GM18517 (cell line): ENCODE results near the gene NTN5.
"Not testable (repeated sequence)": the region's sequence is repeated elsewhere in the genome, so short reads cannot be mapped to it uniquely, and the experiment has no call there.

Source experiments
- ATAC-seq: cut with Tn5 transposase; IDR thresholded peaks from one replicate; pipeline ENCODE4 v1.9.1; 2021; ENCODE audit warnings: mild to moderate bottlenecking, moderate library complexity; ENCODE audit not compliant: unreplicated experiment

NTN5 gene

DNA sequence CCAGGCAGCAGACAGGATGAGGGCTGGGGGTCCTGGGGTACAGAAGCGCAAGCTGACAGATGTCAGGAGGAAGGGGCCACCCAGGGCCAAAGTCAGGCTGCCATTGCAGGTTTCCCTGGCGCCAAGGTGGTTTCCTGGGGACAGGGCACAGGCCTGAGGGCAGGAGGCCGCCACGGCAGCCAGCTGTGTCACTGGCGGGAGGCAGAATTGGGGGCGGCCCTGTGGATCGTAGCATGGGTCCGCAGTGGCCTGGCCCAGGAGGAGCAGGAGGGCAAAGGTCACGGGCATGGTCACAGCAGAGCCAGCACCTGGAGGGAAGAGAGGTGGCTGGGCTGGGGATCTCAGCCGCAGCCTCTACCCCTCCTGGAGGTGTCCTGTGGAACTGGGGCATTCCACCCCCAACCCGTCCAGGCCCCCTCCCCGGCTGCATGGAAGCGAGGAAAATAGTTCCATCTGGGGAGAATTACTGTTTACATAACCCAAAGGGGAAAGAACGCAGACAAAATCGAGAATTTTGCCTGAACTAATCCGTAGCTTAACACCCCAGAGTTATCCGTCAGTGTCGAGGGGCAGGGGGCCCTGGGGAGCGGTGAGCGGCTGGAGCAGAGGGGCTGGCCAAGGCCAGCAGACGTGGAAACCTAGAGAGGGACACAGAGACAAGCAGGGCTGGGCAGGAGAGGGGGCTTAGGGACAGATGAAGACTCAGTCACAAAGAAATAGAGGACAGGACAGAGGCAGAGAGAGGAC, 1.9 kb downstream of the NTN5 start:
- no peak for ATAC-seq

DNA sequence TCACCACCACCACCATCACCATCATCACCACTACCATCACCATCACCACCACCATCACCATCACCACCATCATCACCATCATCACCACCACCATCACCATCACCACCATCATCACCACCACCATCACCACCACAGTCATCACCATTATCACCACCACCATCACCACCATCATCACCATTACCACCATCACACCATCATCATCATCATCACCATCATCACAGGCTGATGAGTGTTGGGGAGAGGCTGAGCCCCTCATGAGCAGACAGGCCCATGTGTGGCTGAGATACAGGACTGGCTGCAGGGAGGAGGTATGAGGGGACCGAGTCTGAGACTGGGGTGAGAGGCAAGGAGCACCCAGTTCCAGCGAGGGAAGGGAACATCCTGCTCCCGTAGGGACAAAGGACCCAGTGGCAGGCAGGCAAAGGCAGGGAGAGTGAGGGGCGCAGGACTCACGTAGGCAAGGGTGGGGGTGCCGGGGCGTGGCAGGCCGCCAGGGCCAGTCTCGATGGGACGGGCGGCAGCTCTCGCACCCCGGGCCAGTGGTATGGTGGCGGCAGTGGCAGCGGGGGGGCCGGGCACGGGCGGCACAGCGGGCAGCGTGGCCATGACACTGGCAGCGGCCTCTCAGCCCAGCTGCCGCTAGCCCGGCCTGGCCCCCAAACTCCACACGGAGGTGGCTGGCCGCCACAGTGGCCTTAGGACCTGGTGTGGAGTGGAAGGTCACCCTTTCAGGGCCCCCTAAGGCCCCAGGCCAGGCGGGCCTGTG, 2.7 kb downstream of the NTN5 start:
- no peak for ATAC-seq

DNA sequence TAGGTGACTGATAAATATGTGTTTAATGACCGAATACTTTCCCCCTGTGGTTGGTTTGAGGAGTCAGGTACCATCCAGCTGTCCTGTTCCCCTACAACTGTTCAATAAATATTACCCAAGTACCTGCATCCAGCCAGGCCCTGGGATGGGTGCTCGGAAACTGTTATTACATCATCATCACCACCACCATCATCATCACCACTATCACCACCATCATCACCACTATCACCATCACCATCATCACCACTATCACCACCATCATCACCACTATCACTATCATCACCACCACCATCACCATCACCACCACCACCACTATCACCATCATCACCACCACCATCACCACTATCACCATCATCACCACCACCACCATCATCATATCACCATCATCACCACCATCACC, 4.1 kb downstream of the NTN5 start:
- no peak for ATAC-seq

DNA sequence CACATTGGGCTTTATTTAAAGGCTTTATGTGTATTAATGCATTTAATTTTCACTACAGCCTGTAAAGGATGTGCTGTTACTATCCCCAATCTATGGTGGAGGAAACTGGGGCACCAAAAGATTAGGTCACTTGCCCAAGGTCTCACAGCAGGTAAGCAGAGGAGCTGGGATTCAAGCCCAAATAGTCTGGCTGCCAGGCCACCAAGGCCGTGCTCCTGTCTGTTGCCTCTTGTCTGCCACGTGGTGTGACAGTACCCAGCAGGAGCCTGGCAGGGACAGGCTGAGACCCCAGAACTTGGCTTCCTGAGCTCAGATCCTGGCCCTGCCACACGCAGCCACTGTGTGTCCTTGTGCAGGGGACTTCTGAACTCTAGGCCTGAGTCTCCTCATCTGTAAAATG, 4.5 kb downstream of the NTN5 start:
- ATAC-seq: no peak

DNA sequence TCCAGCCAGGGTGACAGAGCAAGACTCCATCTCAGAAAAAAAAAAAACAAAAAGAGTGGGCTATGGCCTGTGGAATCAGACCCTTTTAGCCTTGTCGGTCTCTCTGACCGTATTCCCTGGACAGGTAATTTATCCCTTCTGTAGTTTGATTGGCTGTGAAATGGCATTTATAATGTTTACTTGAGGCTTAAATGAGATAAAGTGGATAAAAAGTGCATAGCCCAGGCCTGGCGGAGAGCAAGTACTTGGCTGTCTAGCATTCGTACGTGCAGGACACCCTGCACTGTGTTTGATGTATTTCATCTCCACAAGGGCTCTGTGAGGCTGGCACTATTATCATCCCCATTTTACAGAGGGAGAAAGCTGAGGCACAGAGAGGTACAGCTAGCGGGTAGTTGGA, 7.0 kb downstream of the NTN5 start:
- ATAC-seq: no peak

DNA sequence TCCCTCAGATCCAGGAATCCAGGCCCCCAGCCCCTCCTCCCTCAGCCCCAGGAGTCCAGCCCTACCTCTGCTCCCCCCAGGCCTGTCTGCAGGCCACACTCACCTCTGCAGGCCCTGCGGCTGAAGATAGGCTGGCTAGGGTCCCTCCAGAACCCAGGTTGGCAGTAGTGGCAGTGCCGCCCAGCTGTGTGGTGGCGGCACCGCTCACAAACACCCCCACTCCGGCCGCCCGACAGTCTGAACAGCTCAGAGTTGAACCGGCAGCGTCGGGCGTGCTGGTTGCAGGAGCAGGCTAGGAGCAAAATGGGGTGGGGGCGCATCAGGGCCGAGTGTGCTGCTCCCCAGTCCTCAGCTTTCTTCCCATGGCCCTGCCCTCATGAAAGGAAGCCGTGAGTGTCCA, 8.3 kb downstream of the NTN5 start:
- no peak for ATAC-seq

DNA sequence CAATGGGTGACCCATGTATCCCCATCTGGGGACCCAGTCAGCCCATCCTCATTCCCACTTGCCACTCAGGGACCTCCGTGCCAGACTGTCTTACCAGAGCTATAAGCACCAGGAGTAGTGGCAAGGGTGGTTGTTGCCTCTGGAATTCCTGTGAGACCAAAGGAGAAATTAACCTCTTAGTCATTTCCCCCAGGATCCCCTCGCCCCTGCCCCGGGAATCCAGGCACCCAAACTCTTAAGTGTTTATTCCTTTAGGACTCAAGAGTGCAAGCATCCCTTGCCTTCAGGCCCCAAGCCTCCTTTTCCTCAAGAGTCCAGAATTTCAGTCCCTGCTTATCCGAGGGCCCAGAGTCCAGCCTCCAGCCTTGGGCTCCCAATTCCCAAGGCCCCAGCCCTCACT, 9.2 kb downstream of the NTN5 start:
- no peak for ATAC-seq

DNA sequence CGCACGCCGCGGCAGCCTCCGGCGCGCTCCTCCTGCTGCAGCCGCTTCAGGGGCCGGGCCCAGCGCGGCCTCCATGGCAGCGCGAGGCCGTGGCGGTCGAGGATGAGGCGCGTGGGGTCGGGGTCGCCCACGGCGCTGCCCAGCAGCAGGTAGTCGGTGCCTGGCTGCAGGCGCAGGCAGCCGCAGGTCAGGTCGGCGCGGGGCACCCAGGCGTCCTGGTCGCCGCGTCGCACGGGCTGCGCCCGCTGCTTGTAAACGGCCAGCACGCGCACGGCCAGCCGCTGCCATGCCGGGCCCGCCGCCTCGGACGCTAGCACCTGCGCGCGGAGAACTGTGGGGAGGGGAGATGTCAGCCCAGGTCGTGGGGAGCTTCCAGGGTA, 11.1 kb downstream of the NTN5 start:
- ATAC-seq: no peak

DNA sequence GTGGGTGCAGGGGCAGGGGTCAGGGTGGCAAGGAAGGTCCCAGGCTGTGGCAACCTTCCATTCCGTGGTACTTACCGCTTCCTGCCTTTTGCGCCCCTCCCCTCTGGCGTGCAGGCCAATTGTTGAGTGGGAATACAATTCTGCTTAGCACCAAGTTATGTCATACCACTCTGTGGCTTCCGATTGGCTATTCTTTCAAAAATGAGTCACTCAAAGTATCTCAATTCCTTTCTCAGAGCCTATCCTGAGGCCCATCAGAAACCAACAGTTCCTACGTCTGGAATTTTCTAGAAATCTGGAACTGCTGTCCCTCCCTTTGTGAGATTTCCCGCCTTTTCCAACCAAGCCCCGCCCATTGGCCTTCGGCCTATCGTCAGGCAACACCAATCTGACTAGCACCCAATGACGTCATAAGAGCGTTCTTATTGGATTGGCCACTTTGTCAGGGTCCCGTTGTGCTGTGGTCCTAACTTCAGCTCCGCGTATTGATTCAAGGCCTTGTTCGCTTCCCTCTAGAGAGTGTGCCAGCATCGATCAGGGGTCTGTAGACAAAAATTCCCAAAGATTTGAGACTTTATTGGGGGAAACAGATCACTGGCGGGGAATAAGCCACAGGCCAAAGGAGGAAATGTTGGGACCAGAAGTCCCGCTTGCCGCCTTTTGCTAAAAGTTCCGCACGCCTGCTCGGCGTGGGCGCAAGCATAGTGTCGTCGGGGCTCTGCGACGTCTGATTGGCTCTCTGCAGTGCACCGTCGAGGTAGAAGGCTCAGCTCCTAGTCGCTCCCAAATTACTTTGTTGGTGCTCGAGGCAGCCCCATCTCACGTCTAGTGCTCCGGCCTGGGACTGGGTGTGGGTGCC, 11.7 kb downstream of the NTN5 start:
- ATAC-seq: peak; percentile 85

DNA sequence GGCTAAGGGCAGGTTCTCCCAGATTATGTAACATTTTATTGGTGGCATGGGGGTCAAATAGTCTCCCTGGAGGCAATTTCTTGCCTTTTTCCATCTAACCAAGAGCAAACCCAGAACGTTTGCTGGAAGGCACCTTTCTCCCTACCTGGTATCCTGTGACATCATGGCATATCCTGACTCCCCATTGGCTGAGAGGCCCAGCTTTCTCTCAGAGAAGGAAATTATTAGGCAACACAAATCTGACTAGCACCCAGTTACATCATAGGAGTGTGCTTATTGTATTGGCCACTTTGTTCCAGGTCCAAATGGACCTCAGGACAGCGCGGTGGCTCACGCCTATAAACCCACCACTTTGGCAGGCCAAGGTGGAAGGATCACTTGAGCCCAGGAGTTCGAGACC, 13.0 kb downstream of the NTN5 start:
- ATAC-seq: no peak

DNA sequence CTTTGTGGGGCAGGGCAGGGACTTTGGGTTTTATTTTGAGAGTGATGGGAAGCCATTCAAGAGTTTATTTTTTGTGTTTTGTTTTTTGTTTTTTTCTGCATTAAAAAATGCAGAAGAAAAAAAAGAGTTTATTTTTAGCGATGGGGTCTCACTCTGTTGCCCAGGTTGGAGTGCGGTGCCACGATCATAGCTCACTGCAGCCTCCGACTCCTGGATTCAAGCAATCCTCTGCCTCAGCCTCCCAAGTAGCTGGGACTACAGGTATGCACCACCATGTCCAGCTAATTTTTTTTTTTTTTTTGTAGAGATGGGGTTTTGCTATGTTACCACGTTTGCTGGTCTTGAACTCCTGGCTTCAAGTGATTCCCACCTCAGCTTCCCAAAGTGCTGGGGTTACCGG, 14.3 kb downstream of the NTN5 start:
- no peak for ATAC-seq

DNA sequence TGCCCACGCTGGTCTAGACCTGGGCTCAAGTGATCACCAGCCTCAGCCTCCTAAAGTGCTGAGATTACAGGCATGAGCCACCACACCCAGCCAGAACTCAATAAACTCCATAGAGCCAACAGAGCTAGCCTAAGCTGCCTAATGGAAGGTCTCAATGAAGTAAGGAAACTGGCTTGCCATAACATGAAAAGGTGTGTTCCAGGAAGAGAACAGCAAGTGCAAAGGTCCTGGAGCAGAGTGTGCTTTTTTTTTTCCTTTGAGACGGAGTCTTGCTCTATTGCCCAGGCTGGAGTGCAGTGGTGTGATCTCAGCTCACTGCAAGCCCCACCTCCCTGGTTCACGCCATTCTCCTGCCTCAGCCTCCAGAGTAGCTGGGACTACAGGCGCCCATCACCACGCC, 15.0 kb downstream of the NTN5 start:
- ATAC-seq: not testable (repeated sequence)

DNA sequence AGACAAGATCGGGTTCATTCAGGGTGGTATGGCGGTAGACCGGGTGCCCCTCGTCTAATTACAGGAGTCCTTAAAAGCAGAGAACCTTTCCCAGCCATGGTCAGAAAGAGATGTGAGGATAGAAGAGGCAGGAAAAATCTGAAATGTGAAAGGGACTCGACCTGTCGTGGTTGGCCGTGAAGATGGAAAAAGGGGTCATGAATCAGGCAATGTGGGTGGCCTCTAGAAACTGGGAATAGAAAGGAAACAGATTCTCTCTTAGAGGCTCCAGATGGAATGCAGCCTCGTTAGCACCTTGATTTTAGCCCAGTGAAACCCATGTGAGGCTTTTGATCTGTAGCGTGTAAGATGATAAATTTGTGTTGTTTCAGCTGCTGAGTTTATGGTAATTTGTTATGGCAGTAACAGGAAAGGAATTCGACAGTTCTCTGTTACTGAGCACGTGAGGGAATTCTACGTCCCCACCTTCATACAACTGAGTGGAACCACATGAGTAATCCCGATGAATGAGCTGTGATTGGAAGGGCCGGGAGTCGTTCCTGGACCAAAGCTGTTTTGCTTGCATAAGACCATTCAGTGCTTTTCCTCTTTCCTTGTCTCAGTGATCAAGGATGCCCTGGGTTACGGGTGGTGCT, 15.9 kb downstream of the NTN5 start:
- ATAC-seq: no peak

DNA sequence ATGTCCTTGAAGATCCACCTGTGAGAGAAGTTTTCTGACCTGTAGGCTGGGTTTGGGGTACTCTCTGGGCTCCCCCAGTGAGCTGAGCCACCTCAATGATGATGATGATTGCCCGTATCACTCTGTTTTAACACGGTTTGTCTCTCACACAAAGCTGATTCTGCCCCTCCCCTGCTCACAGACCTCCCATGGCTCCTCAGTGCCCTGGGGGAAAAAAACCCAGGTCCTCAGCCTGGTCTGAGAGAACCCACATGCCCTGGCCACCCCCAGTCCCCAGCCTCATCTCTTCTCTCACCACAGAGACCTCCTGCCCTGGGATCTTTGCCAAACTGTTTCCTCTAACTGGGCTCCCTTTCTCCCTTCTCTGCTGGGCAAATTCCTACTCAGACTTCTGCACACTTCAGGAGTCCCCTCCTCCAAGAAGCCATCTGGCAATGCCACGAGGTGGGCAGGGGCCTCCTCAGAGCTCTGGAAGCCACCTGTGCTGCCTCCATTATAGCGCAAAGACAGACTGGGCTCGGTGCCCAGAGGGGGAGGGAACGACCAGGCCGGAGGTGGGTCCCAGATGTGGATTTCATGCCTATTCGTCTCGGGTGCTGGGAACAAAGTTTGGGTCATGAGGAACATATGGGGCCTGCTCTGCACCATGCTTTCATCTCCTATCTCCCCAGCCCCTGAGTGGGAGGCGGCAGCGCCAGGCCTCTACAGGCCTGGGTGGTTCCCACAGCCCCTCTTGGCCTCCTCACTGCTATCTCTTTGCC, 18.3 kb downstream of the NTN5 start:
- no peak for ATAC-seq

DNA sequence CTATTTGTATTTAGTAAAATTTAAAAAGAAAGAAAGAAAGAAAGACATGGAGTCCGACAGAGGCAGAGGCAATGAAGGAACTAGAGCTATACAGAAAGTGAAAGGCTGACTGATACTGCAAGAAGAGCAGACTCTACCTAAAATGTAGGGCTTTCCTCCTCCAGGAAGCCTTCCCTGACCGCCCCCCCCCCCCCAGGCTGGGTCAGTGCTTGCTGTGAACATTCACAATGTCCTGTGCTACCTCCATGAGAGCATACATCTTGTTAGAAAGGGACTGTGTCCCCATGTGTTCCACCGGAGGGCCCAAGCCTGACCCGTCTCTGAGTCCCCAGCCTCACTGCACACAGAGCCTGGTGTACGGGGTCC, 21.2 kb downstream of the NTN5 start:
- no peak for ATAC-seq

DNA sequence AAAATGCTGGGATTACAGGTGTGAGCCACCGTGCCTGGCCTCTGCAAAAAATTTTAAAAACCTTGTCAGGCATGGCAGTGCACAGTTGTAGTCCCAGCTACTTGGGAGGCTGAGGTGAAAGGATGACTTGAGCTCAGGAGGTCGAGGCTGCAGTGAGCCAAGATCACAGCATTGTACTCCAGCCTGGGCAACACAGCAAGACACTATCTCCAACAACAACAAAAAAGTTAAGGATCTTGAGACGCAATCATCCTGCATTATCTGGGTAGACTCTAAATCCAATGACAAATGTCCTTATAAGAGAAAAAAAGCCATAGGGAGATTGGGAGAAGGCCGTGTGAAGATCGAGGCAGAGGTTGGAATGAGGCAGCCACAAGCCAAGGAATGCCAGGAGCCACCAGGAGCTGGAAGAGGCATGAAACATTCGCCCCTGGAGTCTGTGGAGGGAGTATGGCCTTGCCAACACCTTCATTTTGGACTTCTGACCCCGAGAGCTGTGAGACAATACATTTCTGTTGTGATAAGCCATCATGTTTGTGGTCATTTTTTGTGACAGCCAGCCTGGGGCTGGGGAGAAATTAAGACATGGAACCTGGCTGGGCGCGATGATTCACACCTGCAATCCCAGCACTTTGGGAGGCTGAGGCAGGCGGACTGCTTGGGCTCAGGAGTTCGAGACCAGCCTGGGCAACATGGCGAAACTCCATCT, 21.7 kb downstream of the NTN5 start:
- no peak for ATAC-seq

DNA sequence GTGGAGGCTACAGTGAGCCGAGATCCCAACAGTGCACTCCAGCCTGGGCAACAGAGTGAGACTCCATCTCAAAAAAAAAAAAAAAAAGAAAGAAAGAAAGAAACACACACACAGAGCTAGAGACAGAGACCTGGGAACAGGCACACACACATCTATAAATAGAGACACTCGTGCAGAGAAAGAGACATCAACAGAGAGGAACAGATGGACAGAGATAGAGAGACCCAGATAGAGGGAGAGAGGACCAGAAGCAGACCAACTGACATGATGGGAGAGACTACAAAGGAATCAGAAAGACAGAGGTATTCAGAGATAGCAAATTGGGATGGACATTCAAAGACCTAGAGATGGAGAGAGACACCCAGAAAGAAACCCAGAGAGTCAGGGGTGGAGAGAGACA, 24.7 kb downstream of the NTN5 start:
- ATAC-seq: no peak

DNA sequence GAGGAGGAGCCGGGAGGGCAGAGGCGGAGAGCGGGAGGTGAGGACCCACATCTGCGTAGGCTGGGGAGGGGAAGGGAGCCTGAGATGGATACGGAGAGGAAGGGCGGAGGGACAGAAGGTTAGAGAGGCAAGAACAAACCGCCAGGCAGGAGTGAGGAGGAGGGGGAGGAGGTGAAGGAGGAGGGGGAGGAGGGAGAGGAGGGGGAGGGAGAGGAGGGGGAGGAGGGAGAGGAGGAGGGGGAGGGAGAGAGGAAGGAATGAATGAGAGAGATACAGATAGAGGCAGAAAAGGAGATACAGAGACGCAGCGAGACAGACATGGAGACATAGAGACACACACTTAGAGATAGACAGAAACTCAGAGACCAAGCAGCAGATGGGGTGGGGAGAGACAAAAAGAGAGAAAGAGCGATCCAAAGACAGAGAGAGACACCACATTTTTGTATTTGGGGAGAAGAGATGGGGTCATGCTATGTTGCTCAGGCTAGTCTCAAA, 26.0 kb downstream of the NTN5 start:
- no peak for ATAC-seq

DNA sequence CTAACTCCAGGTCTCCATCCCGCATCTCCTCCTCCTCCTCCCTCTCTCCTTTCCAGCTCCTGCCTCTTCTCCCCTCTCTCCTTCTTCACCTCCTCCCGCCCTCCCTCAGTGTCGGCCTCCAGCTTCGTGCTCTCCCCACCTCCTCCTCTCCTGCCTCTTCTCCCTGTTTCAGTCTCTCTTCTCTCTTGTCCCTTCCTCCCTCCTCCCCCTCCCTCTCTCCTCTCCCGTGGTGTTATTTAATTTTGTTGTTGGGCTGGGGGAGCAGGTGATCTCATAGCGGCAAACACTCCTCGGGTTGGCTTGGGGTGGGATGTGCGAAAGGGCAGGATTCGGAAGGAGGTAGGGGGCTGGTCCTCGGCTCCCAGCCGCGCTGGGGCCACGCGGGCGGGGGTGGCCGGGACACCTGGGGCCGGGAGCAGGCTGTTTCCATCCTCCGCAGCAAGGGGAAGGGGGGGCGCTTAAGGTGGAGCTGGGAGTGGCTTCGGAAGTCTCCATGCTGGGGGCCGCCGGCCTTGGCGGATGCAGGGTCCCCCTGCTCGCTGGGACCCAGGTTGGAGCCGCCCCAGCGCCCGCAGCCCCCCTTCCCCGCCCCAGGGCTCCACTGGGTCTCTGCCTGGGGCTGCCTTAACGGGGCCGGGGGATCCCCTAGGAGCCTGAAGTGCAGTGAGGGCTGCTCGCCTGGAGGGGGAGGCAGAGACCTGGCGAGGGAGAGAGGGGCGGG, 26.7 kb downstream of the NTN5 start, which contains the start of gene CA11:
Gene CA11 (minus strand): TSS at position 187 of the 721 bp plus-strand sequence. CDS start 555 bp downstream, outside the sequence.
- ATAC-seq: no peak
